22Rv1 (cell line): ENCODE measurements around the gene DNASE1.

Experiments
- H3K27ac ChIP-seq: fragments of 450-650 bp; 2 replicates; pipeline ENCODE4 v1.5.1; 2017
- ZFX ChIP-seq: fragments of 450-650 bp; IDR thresholded peaks from 2 replicates; pipeline ENCODE4 v1.6.1; 2017; ENCODE audit warnings: antibody characterized with exemption, borderline replicate concordance
- TF ChIP-seq, protein P1 (sequence below): fragments of 450-650 bp; IDR thresholded peaks from 2 replicates; pipeline ENCODE4 v1.5.1; 2017; ENCODE audit warnings: mild to moderate bottlenecking

DNASE1 gene

DNA sequence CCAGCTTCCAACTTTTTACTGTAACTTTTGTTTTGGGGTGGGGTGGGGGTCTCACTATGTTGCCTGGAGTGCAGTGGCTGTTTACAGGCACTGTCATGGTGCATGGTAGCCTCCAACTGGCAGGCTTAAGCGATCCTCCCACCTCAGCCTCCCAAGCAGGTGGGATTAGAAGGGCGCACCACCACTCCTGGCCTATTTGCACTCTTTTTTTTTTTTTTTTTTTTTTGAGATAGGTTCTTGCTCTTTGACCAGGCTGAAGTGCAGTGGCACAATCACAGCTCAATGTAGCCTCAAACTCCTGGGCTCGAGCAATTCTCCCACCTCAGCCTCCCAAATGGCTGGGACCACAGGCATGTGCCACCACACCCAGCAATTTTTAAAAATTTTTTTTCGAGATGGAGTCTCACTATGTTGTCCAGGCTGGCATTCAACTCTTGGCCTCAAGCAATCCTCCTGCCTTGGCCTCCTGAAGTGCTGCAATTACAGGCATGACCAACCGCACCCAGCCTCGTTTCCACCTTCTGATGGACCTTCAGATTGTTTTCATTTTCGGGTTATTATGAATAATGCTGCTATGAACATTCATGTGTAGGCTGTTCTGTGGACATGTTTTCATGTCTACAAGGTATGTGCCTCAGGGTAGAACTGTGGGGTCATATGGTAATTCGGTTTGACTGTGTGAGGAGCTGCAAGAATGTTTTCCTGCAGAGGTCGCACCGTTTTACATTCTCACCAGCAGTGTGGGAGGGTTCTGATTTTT lies 51.9 kb downstream of the DNASE1 start:
- TF ChIP-seq, protein P1, sequence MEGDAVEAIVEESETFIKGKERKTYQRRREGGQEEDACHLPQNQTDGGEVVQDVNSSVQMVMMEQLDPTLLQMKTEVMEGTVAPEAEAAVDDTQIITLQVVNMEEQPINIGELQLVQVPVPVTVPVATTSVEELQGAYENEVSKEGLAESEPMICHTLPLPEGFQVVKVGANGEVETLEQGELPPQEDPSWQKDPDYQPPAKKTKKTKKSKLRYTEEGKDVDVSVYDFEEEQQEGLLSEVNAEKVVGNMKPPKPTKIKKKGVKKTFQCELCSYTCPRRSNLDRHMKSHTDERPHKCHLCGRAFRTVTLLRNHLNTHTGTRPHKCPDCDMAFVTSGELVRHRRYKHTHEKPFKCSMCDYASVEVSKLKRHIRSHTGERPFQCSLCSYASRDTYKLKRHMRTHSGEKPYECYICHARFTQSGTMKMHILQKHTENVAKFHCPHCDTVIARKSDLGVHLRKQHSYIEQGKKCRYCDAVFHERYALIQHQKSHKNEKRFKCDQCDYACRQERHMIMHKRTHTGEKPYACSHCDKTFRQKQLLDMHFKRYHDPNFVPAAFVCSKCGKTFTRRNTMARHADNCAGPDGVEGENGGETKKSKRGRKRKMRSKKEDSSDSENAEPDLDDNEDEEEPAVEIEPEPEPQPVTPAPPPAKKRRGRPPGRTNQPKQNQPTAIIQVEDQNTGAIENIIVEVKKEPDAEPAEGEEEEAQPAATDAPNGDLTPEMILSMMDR = no peak
- TF ChIP-seq ZFX = no peak
- no peak overlapping the region for H3K27ac ChIP-seq
